H1 (cell line): ENCODE measurements around the gene SMTNL1.

Experiments used
- CTCF ChIP-seq, 3 experiments: IDR thresholded peaks; 1 replicate in 2 of 3; 2 replicates in 1 of 3; pipeline versions ENCODE4 v1.5.1 to v1.6.1; 2011; ENCODE audit warnings: low read length in 3 of 3, mild to moderate bottlenecking in 3 of 3, inconsistent platforms in 2 of 3, low read depth in 1 of 3, moderate library complexity in 1 of 3; ENCODE audit not compliant: insufficient read depth in 1 of 3; ENCODE audit errors: control extremely low read depth in 1 of 3
- EP300 ChIP-seq, 2 experiments: IDR thresholded peaks; 1 replicate in 1 of 2; 2 replicates in 1 of 2; pipeline ENCODE4 v1.6.1; 2011 to 2012; ENCODE audit warnings: low read depth in 2 of 2, low read length in 2 of 2, mild to moderate bottlenecking in 2 of 2, borderline replicate concordance in 1 of 2, inconsistent platforms in 1 of 2, moderate library complexity in 1 of 2
- POLR2A ChIP-seq, 2 experiments: IDR thresholded peaks; 1 replicate in 1 of 2; 2 replicates in 1 of 2; pipeline ENCODE4 v1.6.1; 2011; ENCODE audit warnings: low read depth in 2 of 2, low read length in 2 of 2, mild to moderate bottlenecking in 2 of 2; ENCODE audit errors: control extremely low read depth in 1 of 2
- TEAD4 ChIP-seq: IDR thresholded peaks from 2 replicates; pipeline ENCODE4 v1.6.1; 2012; ENCODE audit warnings: low read depth, low read length, inconsistent platforms, mixed read lengths

GRCh38 chr11:57599381-57599780 is 62.0 kb downstream of the SMTNL1 start:
- no peak for TF ChIP-seq EP300 (IDR thresholded peaks at IDR 0.05; ENCODE audit: borderline replicate concordance in 1 of 2, low read depth in 2 of 2, low read length in 2 of 2)
- TF ChIP-seq CTCF (IDR thresholded peaks at IDR 0.05; ENCODE audit: control extremely low read depth in 1 of 3, insufficient read depth in 1 of 3, low read depth in 1 of 3, low read length in 3 of 3), result no peak
- TF ChIP-seq POLR2A (IDR thresholded peaks at IDR 0.05; ENCODE audit: control extremely low read depth in 1 of 2, low read depth in 2 of 2, low read length in 2 of 2), result no peak
- no peak for TF ChIP-seq TEAD4
